H1 (cell line): ENCODE data around the gene ATG4C. TPM values are rescaled to one million over a fixed set of nuclear protein-coding genes. Genes with fewer than 3 reads are reported as not detected.

Experiments
- CTCF ChIA-PET: fragments of 300-600 bp; sonication (Branson Sonifier 250); formaldehyde crosslinking; loops from one replicate; lab custom pipeline; 2021; ENCODE audit not compliant: partially characterized antibody; lab: Charles Lee
- POLR2A ChIA-PET: fragments of 300-600 bp; sonication (Branson Sonifier 250); formaldehyde crosslinking; loops from one replicate; lab custom pipeline; 2021; ENCODE audit warnings: inconsistent platforms; ENCODE audit not compliant: partially characterized antibody; lab: Charles Lee
- DNase-seq, 2 experiments: peaks; one replicate each; pipeline versions ENCODE4 v3.0.0 to v3.0.0-alpha.2; 2010 to 2022; ENCODE audit warnings: low spot score in 2 of 2, low read depth in 1 of 2, mixed read lengths in 1 of 2
- FAIRE-seq: peaks from 2 replicates; lab custom pipeline; 2011; peaks lifted over from hg19 to GRCh38; lab: Jason Lieb, UNC
- H2AFZ ChIP-seq: 2 replicates; pipeline ENCODE4 v1.8.1; 2012; ENCODE audit warnings: low read length, inconsistent platforms
- H2AK5ac ChIP-seq: 2 replicates; pipeline ENCODE4 v1.6.1; 2013; ENCODE audit warnings: low read depth, low read length
- H2BK120ac ChIP-seq: replicated peaks from 2 replicates; pipeline ENCODE3; 2013; ENCODE audit warnings: low read depth, low read length, inconsistent platforms
- H2BK12ac ChIP-seq: 2 replicates; pipeline ENCODE4 v1.6.1; 2013; ENCODE audit warnings: low read depth, low read length
- H2BK15ac ChIP-seq: 2 replicates; pipeline ENCODE4 v1.6.1; 2013; ENCODE audit warnings: low read length
- H2BK20ac ChIP-seq: 2 replicates; pipeline ENCODE4 v1.6.1; 2013; ENCODE audit warnings: low read length
- H2BK5ac ChIP-seq: 2 replicates; pipeline ENCODE4 v1.6.1; 2013; ENCODE audit warnings: low read depth, low read length
- H3K14ac ChIP-seq: 2 replicates; pipeline ENCODE4 v1.6.1; 2013; ENCODE audit warnings: inconsistent platforms; ENCODE audit not compliant: insufficient read length
- H3K18ac ChIP-seq: 2 replicates; pipeline ENCODE4 v1.6.1; 2013; ENCODE audit warnings: low read length; ENCODE audit errors: extremely low read depth
- H3K23ac ChIP-seq: 2 replicates; pipeline ENCODE4 v1.6.1; 2013; ENCODE audit warnings: inconsistent platforms; ENCODE audit not compliant: insufficient read length
- H3K23me2 ChIP-seq: 2 replicates; pipeline ENCODE4 v1.6.1; 2013; ENCODE audit warnings: low read depth, low read length
- H3K27ac ChIP-seq: 2 replicates; pipeline ENCODE4 v1.6.1; 2011; ENCODE audit warnings: low read depth, low read length, inconsistent platforms
- H3K27me3 ChIP-seq, 4 experiments: replicated peaks in 1 of 4; 1 replicate in 1 of 4; 2 replicates in 3 of 4; pipeline versions ENCODE4 v1.6.1 to v1.8.1; 2011 to 2013; ENCODE audit warnings: low read length in 3 of 4, mild to moderate bottlenecking in 3 of 4, inconsistent platforms in 2 of 4, mixed read lengths in 2 of 4, moderate library complexity in 1 of 4; ENCODE audit not compliant: control insufficient read depth in 3 of 4, insufficient read depth in 3 of 4; ENCODE audit errors: extremely low read depth in 1 of 4
- H3K36me3 ChIP-seq, 4 experiments: 2 replicates each; pipeline versions ENCODE4 v1.6.1 to v1.8.1; 2011 to 2013; ENCODE audit warnings: mild to moderate bottlenecking in 4 of 4, low read length in 3 of 4, moderate library complexity in 2 of 4, control low read depth in 1 of 4, inconsistent platforms in 1 of 4; ENCODE audit not compliant: insufficient read depth in 4 of 4, control insufficient read depth in 2 of 4
- H3K4ac ChIP-seq: replicated peaks from 2 replicates; pipeline ENCODE3; 2013; ENCODE audit warnings: low read length, low read depth, mixed read lengths, inconsistent platforms; ENCODE audit not compliant: insufficient read length
- H3K4me1 ChIP-seq, 4 experiments: replicated peaks in 1 of 4; 1 replicate in 1 of 4; 2 replicates in 3 of 4; pipeline versions ENCODE4 v1.6.1 to v1.8.1; 2011 to 2013; ENCODE audit warnings: low read length in 3 of 4, inconsistent platforms in 2 of 4, mixed read lengths in 1 of 4; ENCODE audit not compliant: insufficient read depth in 4 of 4, control insufficient read depth in 3 of 4
- H3K4me2 ChIP-seq, 2 experiments: 2 replicates each; pipeline versions ENCODE4 v1.6.1 to v1.8.1; 2011 to 2013; ENCODE audit warnings: low read depth in 2 of 2, low read length in 2 of 2, control low read depth in 1 of 2, inconsistent platforms in 1 of 2, mild to moderate bottlenecking in 1 of 2; ENCODE audit not compliant: insufficient read depth in 1 of 2
- H3K4me3 ChIP-seq, 4 experiments: fragments of 200-600, 300-600 bp in 1 of 4; sonication (generic), shearing (Covaris generic), sonication (Bioruptor Twin) in 1 of 4; 2 replicates each; pipeline versions ENCODE4 v1.5.1 to v1.8.1; 2011 to 2016; ENCODE audit warnings: low read length in 4 of 4, low read depth in 3 of 4, control low read depth in 2 of 4, inconsistent platforms in 2 of 4, mild to moderate bottlenecking in 2 of 4, mixed read lengths in 1 of 4, moderate library complexity in 1 of 4; ENCODE audit not compliant: insufficient read depth in 2 of 4; ENCODE audit errors: extremely low read depth in 1 of 4
- H3K56ac ChIP-seq: replicated peaks from 2 replicates; pipeline ENCODE3; 2013; ENCODE audit warnings: low read depth, mild to moderate bottlenecking, mixed read lengths, low read length, inconsistent platforms; ENCODE audit not compliant: insufficient read length
- H3K79me1 ChIP-seq: 2 replicates; pipeline ENCODE4 v1.6.1; 2013; ENCODE audit warnings: low read depth, low read length, control low read depth
- H3K79me2 ChIP-seq, 2 experiments: 2 replicates each; pipeline versions ENCODE4 v1.6.1 to v1.8.1; 2012 to 2013; ENCODE audit warnings: low read length in 2 of 2, mild to moderate bottlenecking in 2 of 2, inconsistent platforms in 1 of 2; ENCODE audit not compliant: insufficient read depth in 2 of 2, control insufficient read depth in 1 of 2
- H3K9ac ChIP-seq, 4 experiments: replicated peaks in 1 of 4; 1 replicate in 1 of 4; 2 replicates in 3 of 4; pipeline versions ENCODE4 v1.6.1 to v1.8.1; 2011 to 2013; ENCODE audit warnings: low read depth in 3 of 4, low read length in 3 of 4, control low read depth in 2 of 4, mild to moderate bottlenecking in 2 of 4, moderate library complexity in 2 of 4, inconsistent platforms in 1 of 4; ENCODE audit errors: extremely low read depth in 1 of 4
- H3K9me3 ChIP-seq, 2 experiments: 2 replicates each; pipeline versions ENCODE4 v1.6.1 to v1.8.1; 2012 to 2013; ENCODE audit warnings: mild to moderate bottlenecking in 2 of 2, moderate library complexity in 2 of 2, control low read depth in 1 of 2, inconsistent platforms in 1 of 2, low read depth in 1 of 2, low read length in 1 of 2, mixed read lengths in 1 of 2; ENCODE audit not compliant: insufficient read depth in 2 of 2
- H4K20me1 ChIP-seq, 2 experiments: replicated peaks in 1 of 2; 2 replicates each; pipeline versions ENCODE3 to v1.8.1; 2011 to 2013; ENCODE audit warnings: inconsistent platforms in 2 of 2, low read length in 2 of 2, mild to moderate bottlenecking in 1 of 2; ENCODE audit not compliant: insufficient read depth in 2 of 2, control insufficient read depth in 1 of 2
- H4K5ac ChIP-seq: 2 replicates; pipeline ENCODE4 v1.6.1; 2013; ENCODE audit warnings: low read length, low read depth, mixed read lengths, inconsistent platforms; ENCODE audit not compliant: insufficient read length
- H4K8ac ChIP-seq: 2 replicates; pipeline ENCODE4 v1.8.0; 2013; ENCODE audit warnings: mild to moderate bottlenecking, moderate library complexity, low read length, inconsistent platforms; ENCODE audit not compliant: insufficient read depth; ENCODE audit errors: extremely low read depth
- H4K91ac ChIP-seq: replicated peaks from 2 replicates; pipeline ENCODE3; 2013; ENCODE audit warnings: low read length, mixed read lengths, inconsistent platforms; ENCODE audit not compliant: insufficient read length
- polyA plus RNA-seq, 7 experiments: library from polyadenylated mRNA; depleted of rRNA in 3 of 7; stranded (reverse) in 5 of 7; unstranded in 2 of 7; fragments of >200 nt in 5 of 7; fragments of 200-250 nt in 2 of 7; gene quantifications; 1 replicate in 5 of 7; 2 replicates in 1 of 7; 4 replicates in 1 of 7; pipeline versions ENCODE4 v1.2.1 to v1.2.3, GENCODE V29; 2011 to 2013; ENCODE audit warnings: missing spikeins in 2 of 7, mixed read lengths in 2 of 7
- total RNA-seq: library from RNA; stranded (reverse); fragmentation: NEBNext Ultra II Directional; extraction: Animal tissue kit (Norgen Biotek cat#: 25700); gene quantifications from 2 replicates; pipeline ENCODE4 v1.2.1, GENCODE V29; 2021

Gene ATG4C
- total and polyA plus RNA-seq, 2 of the 8 experiments (the other 6 are each of a cell fraction or from before 2014, with no cell fraction given), result 5.1 to 22.2 TPM

- Histone ChIP-seq H4K8ac (no peak overlapping the region; the same call in 1 of the 2 replicates), H3K4me3 (peak overlapping the region in 1 of 4 experiments; percentile 3; a peak in 1 of 8 replicates), H3K9ac (no peak overlapping the region), H3K23me2 (no peaks in the 10 kb centered on the region), H3K79me1 (no peaks in the 10 kb centered on the region), H2BK15ac (no peak overlapping the region), H4K91ac (no peak overlapping the region), H3K56ac (no peak overlapping the region), H3K4me2 (no peak overlapping the region), H2BK5ac (no peak overlapping the region), H4K20me1 (no peaks in the 10 kb centered on the region), H2BK12ac (no peak overlapping the region), H3K36me3 (no peaks in the 10 kb centered on the region), H3K4ac (no peak overlapping the region), H3K14ac (no peak overlapping the region), H2AK5ac (no peak overlapping the region), H2AFZ (no peak overlapping the region), H3K18ac (no peak overlapping the region), H3K27me3 (no peaks in the 10 kb centered on the region), H3K9me3 (peaks cover 0 to 9% of the 10 kb centered on the region in 2 experiments; a peak in 1 of 4 replicates), H2BK20ac (no peak overlapping the region), H2BK120ac (no peak overlapping the region), H3K4me1 (peaks cover 0 to 7% (median 4%) of the 10 kb centered on the region in 4 experiments; a peak in 3 of 7 replicates), H3K79me2 (no peaks in the 10 kb centered on the region), H3K27ac (no peak overlapping the region), H3K23ac (no peak overlapping the region), H4K5ac (no peak overlapping the region)
- POLR2A ChIA-PET, result no interaction called here
- DNase-seq, result no peak
- CTCF ChIA-PET, result interaction anchor here (1.0 to 2.0 kb wide), 6 partner anchors 22 to 147 kb away, joined by 3 to 9 read pairs (median 6); no protein-coding TSS in a partner anchor
- no peak for FAIRE-seq
Measured at GRCh38 chr1:62884156-62884740, 100.3 kb downstream of the ATG4C start.
